ENCODE results near the gene SDK2. TPM values are rescaled to one million over a fixed set of nuclear protein-coding genes. Genes with fewer than 3 reads are reported as not detected.

SDK2 gene
- total and polyA plus RNA-seq, 2 of the 8 experiments (the other 6 are each of a cell fraction or from before 2014, with no cell fraction given) = 3.9 to 4.1 TPM

DNA sequence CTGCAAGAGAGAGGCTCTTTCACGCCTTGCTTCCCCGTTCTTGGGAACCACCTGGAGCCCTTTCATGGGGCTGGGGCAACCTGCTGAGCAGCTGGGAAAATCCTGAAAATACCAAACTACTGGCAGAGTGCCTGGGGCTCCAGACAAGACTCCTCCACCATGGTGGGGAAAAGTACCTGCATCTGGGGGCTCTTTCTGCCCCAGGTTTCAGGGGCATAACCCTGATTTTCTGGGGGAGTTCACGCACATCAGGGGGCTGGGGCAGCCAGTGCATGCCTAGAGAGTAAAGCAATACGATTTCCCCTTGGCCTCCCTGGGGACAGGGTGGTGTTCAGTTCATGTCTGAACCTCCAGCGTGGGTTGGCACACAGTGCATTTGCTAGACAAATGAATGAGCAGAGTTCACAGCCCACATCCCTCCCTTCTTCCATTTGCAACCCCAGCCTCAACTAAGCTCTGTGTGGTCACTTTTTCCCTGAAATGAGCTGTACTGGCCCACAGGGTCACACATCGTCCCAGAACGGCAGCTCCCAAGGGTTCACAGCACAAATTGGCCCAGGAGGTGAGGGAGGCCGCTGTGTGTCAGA lies 327.2 kb downstream of the SDK2 start:
- Histone ChIP-seq H3K4me3 (ENCODE audit: extremely low read depth in 1 of 4, insufficient read depth in 2 of 4, low read depth in 3 of 4, low read length in 4 of 4) (no peak overlapping the region), H2BK15ac (ENCODE audit: low read length) (peak overlapping the region; percentile 19; the same call in 1 of the 2 replicates), H3K23ac (ENCODE audit: insufficient read length) (no peak overlapping the region), H3K27ac (ENCODE audit: low read depth, low read length) (no peak overlapping the region), H3K4me2 (ENCODE audit: insufficient read depth in 1 of 2, low read depth in 2 of 2, low read length in 2 of 2) (no peak overlapping the region), H3K56ac (replicated peaks; ENCODE audit: insufficient read length, low read depth, low read length) (no peak overlapping the region), H3K79me1 (ENCODE audit: low read depth, low read length) (no peaks in the 10 kb centered on the region), H3K27me3 (replicated peaks in 1 of 4; ENCODE audit: control insufficient read depth in 3 of 4, extremely low read depth in 1 of 4, insufficient read depth in 3 of 4, low read length in 3 of 4) (peaks cover 0 to 10% (median 5%) of the 10 kb centered on the region in 4 experiments; a peak in 3 of 7 replicates), H3K23me2 (ENCODE audit: low read depth, low read length) (no peaks in the 10 kb centered on the region; the same call in 1 of the 2 replicates), H3K18ac (ENCODE audit: extremely low read depth, low read length) (peak overlapping the region; percentile 34; the same call in 1 of the 2 replicates), H3K9ac (replicated peaks in 1 of 4; ENCODE audit: extremely low read depth in 1 of 4, low read depth in 3 of 4, low read length in 3 of 4) (no peak overlapping the region), H3K79me2 (ENCODE audit: control insufficient read depth in 1 of 2, insufficient read depth in 2 of 2, low read length in 2 of 2) (no peaks in the 10 kb centered on the region), H4K91ac (replicated peaks; ENCODE audit: insufficient read length, low read length) (no peak overlapping the region), H4K8ac (ENCODE audit: extremely low read depth, insufficient read depth, low read length) (0 out of 2 replicates have a peak overlapping the region, but pooled peaks have one; percentile 45), H2BK120ac (replicated peaks; ENCODE audit: low read depth, low read length) (no peak overlapping the region), H2BK5ac (ENCODE audit: low read depth, low read length) (0 out of 2 replicates have a peak overlapping the region, but pooled peaks have one; percentile 20), H2AFZ (ENCODE audit: low read length) (no peak overlapping the region), H4K5ac (ENCODE audit: insufficient read length, low read depth, low read length) (no peak overlapping the region), H4K20me1 (replicated peaks in 1 of 2; ENCODE audit: control insufficient read depth in 1 of 2, insufficient read depth in 2 of 2, low read length in 2 of 2) (no peaks in the 10 kb centered on the region), H3K9me3 (ENCODE audit: insufficient read depth in 2 of 2, low read depth in 1 of 2, low read length in 1 of 2) (no peaks in the 10 kb centered on the region), H2AK5ac (ENCODE audit: low read depth, low read length) (no peak overlapping the region), H2BK20ac (ENCODE audit: low read length) (peak overlapping the region; percentile 55; the same call in 1 of the 2 replicates), H3K4me1 (replicated peaks in 1 of 4; ENCODE audit: control insufficient read depth in 3 of 4, insufficient read depth in 4 of 4, low read length in 3 of 4) (peaks cover 0 to 14% (median 8%) of the 10 kb centered on the region in 4 experiments; a peak in 6 of 7 replicates), H2BK12ac (ENCODE audit: low read depth, low read length) (peak overlapping the region; percentile 27; the same call in 1 of the 2 replicates), H3K4ac (replicated peaks; ENCODE audit: insufficient read length, low read depth, low read length) (no peak overlapping the region), H3K36me3 (ENCODE audit: control insufficient read depth in 2 of 4, insufficient read depth in 4 of 4, low read length in 3 of 4) (no peaks in the 10 kb centered on the region), H3K14ac (ENCODE audit: insufficient read length) (peak overlapping the region; percentile 27)
- TF ChIP-seq GABPA (IDR thresholded peaks at IDR 0.05; ENCODE audit: borderline replicate concordance, insufficient read depth, low read length) = no peak
- no peak for TF ChIP-seq JUND (IDR thresholded peaks at IDR 0.05; ENCODE audit: low read length)
- TF ChIP-seq FOSL1 (IDR thresholded peaks at IDR 0.05; ENCODE audit: insufficient read depth, low read depth, low read length) = no peak
- TF ChIP-seq RNF2 (IDR thresholded peaks at IDR 0.05; ENCODE audit: borderline replicate concordance, low read depth, low read length, missing control alignments, poor library complexity, severe bottlenecking) = no peak
- TF ChIP-seq SAP30 (IDR thresholded peaks at IDR 0.05; ENCODE audit: insufficient read depth, insufficient replicate concordance, low read length) = no peak
- TF ChIP-seq POLR2A (IDR thresholded peaks at IDR 0.05; ENCODE audit: control extremely low read depth in 1 of 2, low read depth in 2 of 2, low read length in 2 of 2) = no peak
- no peak for TF ChIP-seq JUN (IDR thresholded peaks at IDR 0.05; ENCODE audit: low read depth, low read length)
- TF ChIP-seq KDM1A (IDR thresholded peaks at IDR 0.05; ENCODE audit: borderline replicate concordance, low read length) = no peak
- FAIRE-seq (no peak), DNase-seq (ENCODE audit: low read depth in 1 of 2, low spot score in 2 of 2) (no peak)
- WGBS, 2 experiments (ENCODE audit: extremely low coverage in 1 of 2, insufficient coverage in 1 of 2, insufficient read length in 1 of 2, insufficient replicate concordance in 2 of 2, low coverage in 1 of 2, low lambda C conversion rate in 2 of 2, missing lambda C conversion rate in 1 of 2) = 72% methylated on average over 6 of the region's 8 CpGs; no CpG with 5 or more reads in 1 of the 2 experiments
- POLR2A ChIA-PET (ENCODE audit: partially characterized antibody) = no interaction called here
- CTCF ChIA-PET (ENCODE audit: partially characterized antibody) = interaction anchor here (1.2 to 1.3 kb wide), 3 partner anchors 13 to 54 kb away, joined by 3 to 5 read pairs (median 4); no protein-coding TSS in a partner anchor
